GM19099 (cell line): ENCODE data around the gene FRAT2.

Experiments
- POLR2A ChIP-seq: IDR thresholded peaks from 3 replicates; pipeline ENCODE4 v1.6.1; 2011; ENCODE audit warnings: low read depth; ENCODE audit not compliant: insufficient read length; ENCODE audit errors: extremely low read depth

Gene FRAT2

DNA sequence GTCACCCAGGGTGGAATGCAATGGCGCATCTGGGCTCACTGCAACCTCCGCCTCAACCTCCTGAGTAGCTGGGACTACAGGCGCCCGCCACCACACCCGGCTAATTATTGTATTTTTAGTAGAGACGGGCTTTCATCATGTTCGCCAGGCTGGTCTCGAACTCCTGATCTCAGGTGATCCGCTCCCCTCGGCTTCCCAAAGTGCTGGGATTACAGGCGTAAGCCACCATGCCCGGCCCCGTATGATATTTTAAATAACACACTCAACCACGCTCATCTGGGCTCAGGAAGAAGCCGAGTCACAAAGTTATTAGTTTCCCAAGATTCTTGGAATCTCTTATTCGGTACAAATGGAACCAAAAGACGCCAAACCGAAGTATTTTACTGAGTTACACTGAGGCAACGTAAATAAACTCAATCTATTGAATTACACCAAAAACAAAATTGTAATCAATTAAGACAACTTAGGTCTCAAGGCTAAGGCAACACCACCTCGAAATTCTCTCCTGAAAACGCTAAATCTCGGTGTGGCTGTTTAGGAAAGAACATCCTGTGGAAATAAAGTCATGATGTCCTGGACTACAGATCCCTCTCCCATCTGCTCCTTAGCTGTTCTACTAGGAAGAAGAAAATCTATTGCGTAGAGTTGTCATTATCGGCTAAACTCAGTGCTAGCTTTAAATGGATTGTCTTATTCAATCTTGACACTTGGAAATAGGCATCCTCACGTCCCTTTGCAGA is 43.0 kb downstream of the FRAT2 start:
- no peak for TF ChIP-seq POLR2A
